Stomach (tissue), 4 donors: ENCODE results near the gene SLC35F4.

ENCODE experiments used
- EP300 ChIP-seq: sonication (generic); formaldehyde crosslinking; IDR thresholded peaks from one replicate; pipeline ENCODE4 v1.6.1; 2017; ENCODE audit warnings: antibody characterized with exemption
- POLR2A ChIP-seq, 4 donors: fragments of 450-650 bp; IDR thresholded peaks; one replicate each; pipeline ENCODE4 v1.6.1; 2016; ENCODE audit warnings: antibody characterized with exemption in 4 of 4, control low read depth in 2 of 4, mild to moderate bottlenecking in 1 of 4, moderate library complexity in 1 of 4
- POLR2AphosphoS5 ChIP-seq, 3 donors: sonication (generic); formaldehyde crosslinking; IDR thresholded peaks; one replicate each; pipeline ENCODE4 v1.6.1; 2016; ENCODE audit warnings: antibody characterized with exemption in 3 of 3
- TF ChIP-seq, protein P1 (sequence below), 7 experiments: fragments of 450-650 bp in 4 of 7; fragments of 200-600 bp in 3 of 7; sonication (generic) in 3 of 7; IDR thresholded peaks; one replicate each; pipeline ENCODE4 v1.5.1; 2016 to 2019; ENCODE audit warnings: antibody characterized with exemption in 7 of 7, control low read depth in 2 of 7, mild to moderate bottlenecking in 1 of 7

DNA sequence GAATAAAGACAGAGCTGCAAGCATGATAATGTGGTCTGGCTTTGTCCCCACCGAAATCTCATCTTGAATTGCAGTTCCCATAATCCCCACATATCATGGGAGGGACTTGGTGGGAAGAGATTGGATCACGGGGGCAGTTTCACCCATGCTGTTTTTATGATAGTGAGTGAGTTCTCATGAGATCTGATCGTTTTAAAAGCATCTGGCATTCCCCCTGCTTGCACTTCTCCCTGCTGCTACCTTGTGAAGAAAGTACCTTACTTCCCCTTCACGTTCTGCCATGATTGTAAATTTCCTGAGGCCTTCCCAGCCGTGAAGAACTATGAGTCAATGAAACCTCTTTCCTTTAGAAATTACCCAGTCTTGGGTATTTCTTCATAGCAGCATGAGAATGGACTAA, 158.7 kb downstream of the SLC35F4 start:
- TF ChIP-seq, protein P1, sequence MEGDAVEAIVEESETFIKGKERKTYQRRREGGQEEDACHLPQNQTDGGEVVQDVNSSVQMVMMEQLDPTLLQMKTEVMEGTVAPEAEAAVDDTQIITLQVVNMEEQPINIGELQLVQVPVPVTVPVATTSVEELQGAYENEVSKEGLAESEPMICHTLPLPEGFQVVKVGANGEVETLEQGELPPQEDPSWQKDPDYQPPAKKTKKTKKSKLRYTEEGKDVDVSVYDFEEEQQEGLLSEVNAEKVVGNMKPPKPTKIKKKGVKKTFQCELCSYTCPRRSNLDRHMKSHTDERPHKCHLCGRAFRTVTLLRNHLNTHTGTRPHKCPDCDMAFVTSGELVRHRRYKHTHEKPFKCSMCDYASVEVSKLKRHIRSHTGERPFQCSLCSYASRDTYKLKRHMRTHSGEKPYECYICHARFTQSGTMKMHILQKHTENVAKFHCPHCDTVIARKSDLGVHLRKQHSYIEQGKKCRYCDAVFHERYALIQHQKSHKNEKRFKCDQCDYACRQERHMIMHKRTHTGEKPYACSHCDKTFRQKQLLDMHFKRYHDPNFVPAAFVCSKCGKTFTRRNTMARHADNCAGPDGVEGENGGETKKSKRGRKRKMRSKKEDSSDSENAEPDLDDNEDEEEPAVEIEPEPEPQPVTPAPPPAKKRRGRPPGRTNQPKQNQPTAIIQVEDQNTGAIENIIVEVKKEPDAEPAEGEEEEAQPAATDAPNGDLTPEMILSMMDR (IDR thresholded peaks at IDR 0.05), result no peak
- no peak for TF ChIP-seq POLR2A (IDR thresholded peaks at IDR 0.05)
- TF ChIP-seq EP300, result no peak
- TF ChIP-seq POLR2AphosphoS5 (IDR thresholded peaks at IDR 0.05), result no peak
